Adrenal gland (tissue), 12 donors: ENCODE results near the gene NPPB. TPM values are rescaled to one million over a fixed set of nuclear protein-coding genes. Genes with fewer than 3 reads are reported as not detected.

Source experiments
- DNase-seq, 7 donors: peaks; one replicate each; pipeline ENCODE4 v3.0.0-alpha.2; 2019 to 2020
- H3K27ac ChIP-seq, 5 donors: fragments of 200-600 bp; sonication (generic) in 4 of 5; 1 replicate in 3 of 5; 2 replicates in 2 of 5; pipeline versions ENCODE4 v1.5.1 to v1.8.0; 2016 to 2020; ENCODE audit warnings: mild to moderate bottlenecking in 1 of 5
- H3K27me3 ChIP-seq: fragments of 200-600 bp; 2 replicates; pipeline ENCODE4 v1.8.0; 2021
- H3K36me3 ChIP-seq, 2 donors: fragments of 200-600 bp; replicated peaks in 1 of 2; 1 replicate in 1 of 2; 2 replicates in 1 of 2; pipeline versions ENCODE4 v1.5.1 to v1.8.0; 2018 to 2022
- H3K4me1 ChIP-seq, 2 donors: fragments of 200-600 bp; replicated peaks in 1 of 2; 1 replicate in 1 of 2; 2 replicates in 1 of 2; pipeline versions ENCODE4 v1.5.1 to v1.8.0; 2018 to 2021
- H3K4me3 ChIP-seq, 4 donors: fragments of 200-600 bp; sonication (generic) in 3 of 4; one replicate each; pipeline ENCODE4 v1.5.1; 2016 to 2018
- H3K9me3 ChIP-seq, 3 donors: fragments of 200-600 bp; sonication (generic) in 1 of 3; replicated peaks in 1 of 3; 1 replicate in 2 of 3; 2 replicates in 1 of 3; pipeline versions ENCODE4 v1.5.1 to v1.8.0; 2016 to 2021
- CTCF ChIP-seq, 6 experiments: fragments of 450-650 bp in 4 of 6; fragments of 200-600 bp in 2 of 6; sonication (generic) in 1 of 6; IDR thresholded peaks; 1 replicate in 5 of 6; 2 replicates in 1 of 6; pipeline versions ENCODE4 v1.5.1 to v1.8.0; 2016 to 2021; ENCODE audit warnings: antibody characterized with exemption in 6 of 6, mild to moderate bottlenecking in 2 of 6, moderate library complexity in 1 of 6
- POLR2A ChIP-seq, 2 donors: fragments of 450-650 bp; IDR thresholded peaks; one replicate each; pipeline ENCODE4 v1.6.1; 2017; ENCODE audit warnings: antibody characterized with exemption in 2 of 2, mild to moderate bottlenecking in 2 of 2, moderate library complexity in 1 of 2
- WGBS, 4 donors: extraction: QIAGEN DNeasy Blood & Tissue Kit in 2 of 4; methylation state at CpG; one replicate each; pipeline versions ENCODE4 v1.1.5 to v1.1.7; 2013 to 2017; 5-methylcytosine and 5-hydroxymethylcytosine counted together
- intact Hi-C, 2 donors: fragments of 100-400 bp; cut with DNase I; formaldehyde crosslinking; loops; one replicate each; pipeline versions ENCODE4 v1.14.1 to v1.15.0; 2022 to 2023
- polyA plus RNA-seq, 3 donors: library from polyadenylated mRNA; stranded (reverse); fragments of 200-250 nt in 2 of 3; fragments of 350-450 nt in 1 of 3; fragmentation: Illumina TruSeq in 1 of 3; extraction: RNeasy Lipid Tissue Mini Kit (QIAGEN cat#74804) in 1 of 3; gene quantifications; one replicate each; pipeline ENCODE4 v1.2.3, GENCODE V29; 2013 to 2014
- total RNA-seq, 9 donors: library from RNA; depleted of rRNA in 4 of 9; stranded (reverse); fragments of >200 nt in 4 of 9; fragments of 120-200 nt in 1 of 9; fragmentation: NEBNext Ultra II Directional in 1 of 9; extraction: Animal tissue kit (Norgen Biotek cat#: 25700) in 1 of 9; gene quantifications; one replicate each; pipeline versions ENCODE4 v1.1.0 to v1.2.4, GENCODE V29; 2013 to 2023
- donor health status: healthy with polysubstance abuse.
- donor health status: Bipolar disorder and iron deficiency.
- donor health status: DM: yes; HTN: yes; CAD: no.
- donor health status: DM: no; HTN: no; CAD: no.
- donor health status: DM: no; HTN: no; CAD: no.
- donor health status: DM: yes; HTN: yes; CAD: no.

Gene NPPB
- total and polyA plus RNA-seq, 12 donors, result 1.1 TPM; not detected in 11

GRCh38 chr1:11856698-11857097 is 2.0 kb downstream of the NPPB start:
- Histone ChIP-seq H3K9me3 (no peaks in the 10 kb centered on the region), H3K27ac (no peak overlapping the region), H3K4me3 (no peak overlapping the region), H3K27me3 (peaks cover 26% of the 10 kb centered on the region), H3K36me3 (no peaks in the 10 kb centered on the region), H3K4me1 (no peaks in the 10 kb centered on the region)
- TF ChIP-seq POLR2A (IDR thresholded peaks at IDR 0.05) (no peak), CTCF (IDR thresholded peaks at IDR 0.05) (no peak)
- WGBS, 4 donors, result 50 to 59% (median 55%) methylated on average over 3 of the region's 3 CpGs
- no peak for DNase-seq
- intact Hi-C loops, result no loop called here

- no peak for TF ChIP-seq CTCF (IDR thresholded peaks at IDR 0.05)
- TF ChIP-seq POLR2A (IDR thresholded peaks at IDR 0.05), result no peak
- H3K4me1 ChIP-seq, result no peaks in the 10 kb centered on the region
- H3K27ac ChIP-seq, result no peak overlapping the region
- H3K27me3 ChIP-seq, result peaks cover 26% of the 10 kb centered on the region
- no peaks in the 10 kb centered on the region for H3K36me3 ChIP-seq
- 64 to 81% (median 68%) methylated on average over 8 of the region's 8 CpGs for WGBS, 4 donors
- intact Hi-C loops, result no loop called here
- H3K4me3 ChIP-seq, result no peak overlapping the region
- no peak for DNase-seq
- H3K9me3 ChIP-seq, result no peaks in the 10 kb centered on the region
These were observed 3.3 kb downstream of the NPPB start for GRCh38 chr1:11855430-11855829.

- H3K27me3 ChIP-seq, result peaks cover 21% of the 10 kb centered on the region
- TF ChIP-seq CTCF (IDR thresholded peaks at IDR 0.05) (no peak), POLR2A (IDR thresholded peaks at IDR 0.05) (no peak)
- WGBS, 4 donors, result 32 to 47% (median 38%) methylated on average over 8 of the region's 8 CpGs
- H3K27ac ChIP-seq, result no peak overlapping the region
- H3K9me3 ChIP-seq, result no peaks in the 10 kb centered on the region
- H3K4me3 ChIP-seq, result no peak overlapping the region
- no peak for DNase-seq
- no peaks in the 10 kb centered on the region for H3K4me1 ChIP-seq
- intact Hi-C loops, result no loop called here
- no peaks in the 10 kb centered on the region for H3K36me3 ChIP-seq
These were observed 4.2 kb downstream of the NPPB start for GRCh38 chr1:11854519-11854918.

- no peaks in the 10 kb centered on the region for H3K4me1 ChIP-seq
- H3K27ac ChIP-seq, result no peak overlapping the region
- H3K27me3 ChIP-seq, result no peaks in the 10 kb centered on the region
- no peak overlapping the region for H3K4me3 ChIP-seq
- TF ChIP-seq CTCF (IDR thresholded peaks at IDR 0.05) (no peak), POLR2A (IDR thresholded peaks at IDR 0.05) (no peak)
- H3K9me3 ChIP-seq, result no peaks in the 10 kb centered on the region
- DNase-seq, result no peak
- WGBS, 4 donors, result 55 to 72% (median 70%) methylated on average over 4 to 7 of the region's 7 CpGs
- H3K36me3 ChIP-seq, result no peaks in the 10 kb centered on the region
- intact Hi-C loops, result no loop called here
These were observed 7.6 kb downstream of the NPPB start for GRCh38 chr1:11851180-11851579.
